ENCODE measurements around the gene CRYBG2.

CRYBG2 gene

DNA sequence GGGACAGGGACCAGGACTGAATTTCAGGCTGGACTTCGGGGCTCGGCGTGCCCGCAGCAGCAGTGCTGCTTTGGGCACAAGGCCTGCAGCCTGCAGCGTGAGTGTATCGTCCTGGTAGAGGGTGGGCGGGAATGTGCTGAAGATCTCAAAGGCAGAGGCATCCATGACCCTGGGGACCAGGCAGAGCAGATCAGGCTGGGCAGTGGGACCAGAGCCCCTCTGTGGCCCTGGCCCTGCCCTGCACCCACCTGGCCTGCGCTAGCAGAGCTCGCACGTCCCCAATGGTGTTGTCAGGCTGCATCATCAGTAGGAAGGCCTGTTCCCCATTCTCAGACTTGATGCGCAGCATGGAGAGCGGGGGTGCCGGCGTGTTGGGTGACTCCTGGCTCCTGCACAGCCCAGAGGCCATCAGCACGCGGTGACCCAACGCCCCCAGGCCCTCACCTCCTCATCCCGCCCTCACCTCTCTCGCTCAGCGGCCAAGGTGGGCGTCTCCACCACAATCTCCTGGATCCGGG is 71.5 kb downstream of the CRYBG2 start:
- no peak for DNase-seq (ENCODE audit: low spot score)
- FAIRE-seq = no peak

DNA sequence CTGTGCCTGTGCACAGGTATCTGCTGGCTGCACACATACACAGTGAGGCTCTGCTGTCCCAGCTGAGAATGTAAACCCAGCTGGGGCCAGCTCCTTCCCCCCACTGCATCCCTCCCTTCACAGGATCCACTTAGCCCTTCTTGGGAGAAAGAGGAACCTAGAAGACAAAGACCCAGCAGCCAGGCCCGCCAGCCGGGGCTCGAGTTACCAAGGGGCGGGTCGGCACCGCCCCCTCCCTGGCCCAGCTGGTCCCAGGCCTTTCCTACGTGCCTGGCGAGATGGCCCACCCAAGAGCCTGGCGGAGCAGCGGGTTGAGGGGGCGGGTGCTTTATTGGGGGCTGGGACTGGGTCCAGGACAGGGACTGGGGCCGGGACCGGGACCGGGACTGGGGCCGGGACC is 72.0 kb downstream of the CRYBG2 start:
- DNase-seq (ENCODE audit: low spot score) (no peak), FAIRE-seq (no peak)

DNA sequence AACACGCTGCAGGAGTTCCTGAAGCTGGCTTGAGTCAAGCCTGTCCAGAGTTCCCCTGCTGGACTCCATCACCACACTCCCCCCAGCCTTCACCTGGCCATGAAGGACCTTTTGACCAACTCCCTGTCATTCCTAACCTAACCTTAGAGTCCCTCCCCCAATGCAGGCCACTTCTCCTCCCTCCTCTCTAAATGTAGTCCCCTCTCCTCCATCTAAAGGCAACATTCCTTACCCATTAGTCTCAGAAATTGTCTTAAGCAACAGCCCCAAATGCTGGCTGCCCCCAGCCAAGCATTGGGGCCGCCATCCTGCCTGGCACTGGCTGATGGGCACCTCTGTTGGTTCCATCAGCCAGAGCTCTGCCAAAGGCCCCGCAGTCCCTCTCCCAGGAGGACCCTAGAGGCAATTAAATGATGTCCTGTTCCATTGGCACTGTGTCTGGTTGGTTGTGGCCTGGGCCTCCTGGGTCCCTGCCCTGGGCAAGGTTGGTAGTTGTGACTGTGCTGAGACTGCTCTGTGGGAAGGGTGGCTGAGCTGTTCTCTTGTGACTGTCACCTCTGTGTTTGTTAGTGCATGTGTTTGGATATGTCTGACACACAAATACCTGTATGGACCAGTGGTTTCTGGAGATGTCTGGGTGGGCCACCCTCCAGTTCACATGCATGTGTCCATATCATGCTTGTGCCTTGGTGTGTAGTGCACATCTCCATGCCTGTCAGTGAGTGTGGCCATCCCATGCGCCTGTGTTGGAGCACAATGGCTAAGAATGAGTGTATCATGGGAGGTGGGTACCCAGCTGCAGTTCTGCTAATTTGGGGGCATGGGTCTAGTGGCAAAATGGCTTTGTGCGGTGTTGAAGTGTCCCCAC is 72.6 kb downstream of the CRYBG2 start:
- no peak for FAIRE-seq
- DNase-seq (ENCODE audit: low spot score) = no peak

DNA sequence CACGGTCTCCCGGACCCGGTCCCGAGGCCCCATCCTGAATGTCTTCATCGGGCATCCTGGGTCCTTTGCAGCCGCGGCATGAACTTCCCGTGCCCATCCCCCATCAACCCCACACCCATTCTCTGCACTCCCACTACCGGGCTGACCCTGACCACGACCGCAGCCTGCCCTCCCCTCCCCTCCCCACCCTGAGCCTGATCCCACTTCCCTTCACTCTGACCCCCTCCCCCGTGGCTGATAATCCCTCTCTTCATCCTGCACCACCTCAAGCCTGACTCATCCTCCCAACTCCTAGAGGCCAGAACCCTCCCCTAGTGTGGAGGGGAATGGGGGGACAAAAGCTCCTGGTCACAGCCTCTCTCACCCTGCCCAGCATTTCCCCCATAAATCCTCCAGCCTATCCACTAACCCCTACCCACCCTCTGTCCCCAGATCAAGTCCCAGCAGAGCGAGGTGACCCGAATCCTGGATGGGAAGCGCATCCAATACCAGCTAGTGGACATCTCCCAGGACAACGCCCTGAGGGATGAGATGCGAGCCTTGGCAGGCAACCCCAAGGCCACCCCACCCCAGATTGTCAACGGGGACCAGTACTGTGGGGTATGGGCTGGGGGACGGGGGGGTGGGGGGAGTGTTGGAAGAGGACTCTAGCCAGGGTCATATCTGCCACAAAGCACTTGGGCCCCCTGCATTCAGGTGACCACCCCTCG is 73.4 kb downstream of the CRYBG2 start:
- no peak for FAIRE-seq
- DNase-seq (ENCODE audit: low spot score) = peak; percentile 71

DNA sequence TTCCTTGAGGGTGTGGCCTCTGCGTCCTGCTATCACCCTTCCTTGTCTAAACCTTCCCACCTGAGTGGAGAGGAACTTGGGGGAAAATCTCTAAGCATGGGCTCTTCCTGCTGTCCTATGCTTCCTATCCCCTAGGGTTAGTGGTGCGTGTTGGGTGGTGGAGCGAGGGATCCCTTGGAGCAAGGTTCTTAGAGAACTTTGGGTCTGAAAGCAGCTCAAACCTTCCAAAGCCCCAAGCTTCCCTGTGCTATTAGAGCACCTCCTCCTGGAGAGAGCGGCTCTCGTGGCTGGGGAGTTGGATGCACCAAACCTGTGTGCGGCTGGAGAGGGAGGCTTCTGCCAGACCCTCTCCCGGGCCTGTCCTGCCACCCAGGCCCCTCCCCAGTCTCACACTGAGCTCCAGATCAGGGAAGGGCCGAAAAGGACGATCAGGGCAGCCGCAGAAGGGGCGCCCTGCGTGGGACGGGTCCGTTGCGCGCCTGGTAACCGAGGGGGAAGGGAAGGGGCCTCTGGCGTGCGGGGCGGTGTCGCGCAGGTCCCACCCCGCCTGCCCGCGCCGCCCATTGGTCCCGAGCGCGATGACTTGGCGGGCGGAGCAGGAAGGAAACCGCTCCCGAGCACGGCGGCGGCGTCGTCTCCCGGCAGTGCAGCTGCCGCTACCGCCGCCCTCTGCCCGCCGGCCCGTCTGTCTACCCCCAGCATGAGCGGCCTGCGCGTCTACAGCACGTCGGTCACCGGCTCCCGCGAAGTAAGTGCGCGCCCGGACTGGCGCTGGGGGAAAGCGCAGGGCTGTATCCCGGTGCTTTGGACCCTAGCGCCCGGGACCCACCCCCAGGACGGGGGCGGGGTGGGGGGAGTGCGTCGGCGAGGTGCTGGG is 74.2 kb downstream of the CRYBG2 start, which contains the start of gene SH3BGRL3:
Gene SH3BGRL3 (plus strand): TSS at position 631 of the 877 bp plus-strand sequence. CDS start 70 bp downstream, at position 701.
- DNase-seq (ENCODE audit: low spot score) (peak; percentile 93), FAIRE-seq (no peak)

DNA sequence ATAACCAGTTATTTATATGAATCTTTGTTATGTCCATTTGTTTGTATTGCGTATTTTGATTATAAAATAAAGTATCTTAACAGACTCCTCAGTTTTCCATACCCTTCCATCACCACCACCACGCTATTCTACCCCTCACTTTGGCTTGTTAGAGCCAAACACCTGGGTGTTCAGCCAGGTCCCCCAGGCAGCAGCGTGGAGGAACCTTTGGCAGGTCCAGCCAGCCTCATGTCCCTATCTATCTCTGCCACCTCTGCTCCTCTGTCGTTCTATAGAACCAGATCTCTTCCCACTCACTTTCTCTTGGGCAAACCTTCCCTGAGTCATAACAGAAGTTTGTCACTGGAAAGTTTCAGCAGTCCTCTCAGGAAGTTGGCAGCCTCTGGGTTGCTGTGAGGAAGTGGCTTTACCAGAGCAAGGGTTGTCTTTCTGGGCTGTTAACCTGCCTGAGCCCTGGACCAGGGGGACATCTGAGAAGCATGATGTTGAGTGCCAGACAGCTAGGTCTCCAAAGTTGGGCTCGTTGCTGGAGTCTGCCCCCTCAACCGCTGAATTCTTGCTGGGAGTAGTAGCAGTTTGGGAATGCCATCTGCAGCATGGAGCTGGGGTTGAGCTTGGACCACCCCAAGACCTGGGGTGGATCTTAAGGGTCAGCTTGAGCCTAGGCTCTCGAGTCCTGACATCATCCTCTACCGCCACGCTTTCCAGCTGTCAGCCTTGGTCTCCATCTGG is 75.0 kb downstream of the CRYBG2 start:
- DNase-seq (ENCODE audit: low spot score) = no peak
- FAIRE-seq = no peak

DNA sequence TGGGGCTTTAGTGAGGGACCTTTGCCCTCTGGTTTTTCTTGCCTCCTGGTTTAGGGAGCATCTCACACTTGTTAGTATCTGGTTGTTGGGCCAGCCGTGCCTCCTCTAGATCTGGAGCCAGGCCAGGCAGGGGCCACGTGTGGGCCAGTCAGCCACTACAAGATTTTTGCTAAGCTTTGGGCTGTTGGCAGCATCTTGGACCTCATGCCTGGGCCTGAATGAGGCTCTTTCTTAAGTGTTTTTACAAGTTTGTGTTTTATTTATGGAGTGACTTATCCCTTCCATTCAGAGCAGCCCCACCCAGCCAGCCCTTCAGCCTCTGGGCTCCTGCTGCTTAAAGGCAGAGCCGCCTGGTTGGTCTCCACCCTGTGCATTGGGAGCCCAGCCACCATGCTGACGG is 75.6 kb downstream of the CRYBG2 start:
- DNase-seq (ENCODE audit: low spot score) = no peak

DNA sequence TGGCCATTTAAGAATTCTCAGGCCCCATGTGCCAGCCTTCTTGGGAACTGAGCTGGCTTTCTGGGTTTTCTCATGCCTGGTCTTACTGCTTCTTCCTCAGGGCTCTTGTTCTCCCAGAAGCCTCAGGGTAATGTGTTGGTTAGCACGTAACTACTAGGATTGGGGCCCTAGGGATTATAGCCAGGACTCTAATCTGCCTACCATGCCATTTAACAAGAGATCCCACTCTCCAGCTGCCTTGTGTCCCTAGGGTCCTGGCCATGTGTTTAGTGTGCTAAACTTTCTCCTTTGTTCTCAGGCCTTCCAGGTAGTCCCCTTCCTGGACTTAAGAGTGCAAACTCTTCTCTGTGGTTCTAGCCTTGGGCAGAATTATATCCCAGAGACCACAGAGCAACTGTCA is 76.2 kb downstream of the CRYBG2 start:
- DNase-seq (ENCODE audit: low spot score) (no peak), FAIRE-seq (no peak)

More for the DNA sequence above, 75.6 kb downstream of the CRYBG2 start:
- FAIRE-seq = no peak

DNA sequence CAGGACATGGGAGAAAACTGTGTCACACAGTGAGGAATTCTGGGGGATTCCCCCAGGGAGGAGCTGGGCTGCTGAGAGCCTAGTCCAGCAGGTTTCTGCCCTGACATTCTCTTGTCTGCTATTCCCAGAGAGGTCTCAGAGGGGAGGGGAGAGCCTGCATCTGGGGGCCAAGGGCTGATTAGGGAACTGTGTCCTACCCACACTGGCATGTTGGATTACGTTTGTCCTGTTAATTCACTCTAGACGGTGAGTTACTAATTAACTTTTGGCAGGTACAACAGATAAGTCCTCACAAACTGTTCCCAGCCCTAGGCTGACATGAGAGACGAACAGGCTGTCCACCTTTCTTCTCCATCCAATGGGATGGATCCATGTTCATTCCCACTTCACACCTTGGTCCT is 76.7 kb downstream of the CRYBG2 start:
- FAIRE-seq (no peak), DNase-seq (ENCODE audit: low spot score) (no peak)

DNA sequence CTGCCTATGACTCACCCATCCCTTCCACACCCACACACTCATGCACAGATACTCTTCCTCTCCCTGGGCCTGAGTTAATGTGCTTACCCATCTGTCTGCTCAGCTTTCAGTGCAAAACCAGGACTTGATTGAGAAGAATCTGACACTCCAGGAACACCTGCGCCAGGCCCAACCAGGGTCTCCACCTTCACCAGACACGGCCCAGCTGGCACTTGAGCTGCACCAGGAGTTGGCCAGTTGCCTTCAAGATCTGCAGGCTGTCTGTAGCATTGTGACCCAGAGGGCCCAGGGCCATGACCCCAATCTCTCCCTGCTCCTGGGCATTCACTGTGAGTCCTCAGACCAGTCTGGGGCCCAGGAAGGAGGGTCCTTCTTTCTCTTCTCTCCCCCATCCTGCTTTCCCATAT is 77.5 kb downstream of the CRYBG2 start:
- FAIRE-seq = no peak

DNA sequence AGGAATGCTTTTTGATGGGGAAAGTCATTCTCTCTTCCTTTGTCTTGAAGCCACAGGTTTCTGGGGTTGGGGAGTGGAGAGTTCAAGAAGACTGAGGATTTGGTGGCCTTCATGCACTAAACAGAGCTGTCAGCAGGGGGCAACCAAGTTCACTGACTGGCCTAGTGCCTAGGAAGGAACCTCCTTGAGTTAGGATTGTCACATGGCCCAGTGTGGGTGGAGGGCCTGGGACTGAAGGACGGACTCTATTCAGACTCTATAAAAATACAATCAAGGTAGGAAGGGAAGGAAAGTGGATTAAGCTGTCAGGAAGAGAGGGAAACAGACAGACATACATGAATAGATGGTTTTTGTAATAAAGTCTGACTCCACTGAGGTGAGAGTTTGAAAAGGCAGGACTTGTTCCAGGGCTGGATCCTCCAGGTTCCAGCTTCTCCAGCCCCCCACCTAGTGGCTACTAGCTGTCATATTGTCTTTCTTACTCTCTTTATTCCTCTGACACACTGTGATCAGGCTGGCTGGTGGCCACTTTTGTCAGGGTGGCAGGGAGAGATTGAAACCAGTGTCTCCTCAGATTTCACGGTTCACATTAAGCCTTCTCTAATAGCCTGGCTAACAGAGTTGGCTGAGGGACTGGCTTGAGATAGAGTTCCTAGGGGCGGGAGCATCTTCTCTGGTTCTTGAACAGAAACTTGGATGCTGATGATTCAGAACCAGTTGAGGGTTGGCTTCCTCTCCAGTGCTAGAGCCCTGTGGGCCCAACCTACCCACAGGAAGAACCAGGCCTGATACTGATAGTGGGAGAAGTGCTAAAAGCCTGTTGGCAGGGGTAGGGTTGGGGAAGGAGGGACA is 78.1 kb downstream of the CRYBG2 start:
- DNase-seq (ENCODE audit: low spot score) = peak; percentile 76
- no peak for FAIRE-seq

More for the DNA sequence above, 77.5 kb downstream of the CRYBG2 start:
- peak; percentile 75 for DNase-seq (ENCODE audit: low spot score)

DNA sequence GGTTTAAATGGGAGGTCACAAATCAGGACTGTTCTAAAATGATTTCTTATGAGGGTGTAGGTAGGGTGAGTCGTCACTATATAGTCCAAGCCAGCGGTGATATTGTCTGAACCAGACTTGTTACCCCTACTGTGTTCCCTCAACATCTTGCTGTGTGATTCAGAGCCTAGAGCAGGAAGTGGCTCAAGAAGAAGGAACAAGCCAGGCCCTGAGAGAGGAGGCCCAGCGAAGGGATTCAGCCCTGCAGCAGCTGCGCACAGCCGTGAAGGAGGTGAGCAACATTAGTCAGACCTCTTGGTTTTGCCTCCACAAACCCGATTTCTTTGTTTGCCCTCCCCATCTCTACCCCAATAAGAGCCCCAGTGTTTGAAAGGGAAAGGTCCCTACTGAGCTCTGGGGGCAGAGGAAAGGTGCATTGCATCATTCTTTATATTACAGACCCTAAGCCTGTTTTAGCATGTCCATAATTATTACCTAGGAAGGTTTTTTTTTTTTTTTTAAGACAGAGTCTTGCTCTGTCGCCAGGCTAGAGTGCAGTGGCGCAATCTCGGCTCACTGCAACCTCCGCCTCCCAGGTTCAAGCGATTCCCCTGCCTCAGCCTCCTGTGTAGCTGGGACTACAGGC is 79.0 kb downstream of the CRYBG2 start:
- DNase-seq (ENCODE audit: low spot score) (no peak), FAIRE-seq (no peak)

All from urothelium cell line (cell line).